ENCODE measurements around the gene MAN1C1.
A peak's percentile ranks its signal among the peaks of the same experiment; 100 is the strongest.

The MAN1C1 gene

DNA sequence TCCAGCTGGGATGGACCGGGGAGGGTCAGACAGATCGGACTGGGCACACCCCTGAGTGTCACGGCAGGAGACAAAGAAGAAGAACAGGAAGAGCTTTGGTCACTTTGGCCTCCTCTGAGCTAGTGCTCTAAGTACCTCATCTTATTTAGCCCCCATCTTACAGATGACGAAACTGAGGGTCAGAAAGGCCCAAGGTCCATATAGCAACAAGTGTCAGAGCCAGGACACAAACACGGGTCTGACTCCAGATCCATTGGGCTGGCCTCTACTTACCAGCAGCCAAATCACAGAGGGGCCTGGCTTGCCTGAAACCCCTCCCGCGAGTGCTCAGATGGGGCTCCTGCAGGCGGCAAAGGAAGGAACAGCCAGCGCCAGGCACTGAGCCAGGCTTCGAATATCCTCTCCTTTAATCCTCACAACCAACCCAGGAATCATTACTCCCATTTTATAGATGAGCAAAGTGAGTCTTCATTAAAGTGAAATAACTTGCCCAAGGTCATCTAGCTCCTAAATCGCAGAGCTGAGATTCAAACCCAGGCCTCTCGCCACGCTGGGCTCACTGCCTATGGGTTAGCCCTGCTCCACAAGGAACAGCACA is 157.7 kb downstream of the MAN1C1 start:
- no peak for DNase-seq

DNA sequence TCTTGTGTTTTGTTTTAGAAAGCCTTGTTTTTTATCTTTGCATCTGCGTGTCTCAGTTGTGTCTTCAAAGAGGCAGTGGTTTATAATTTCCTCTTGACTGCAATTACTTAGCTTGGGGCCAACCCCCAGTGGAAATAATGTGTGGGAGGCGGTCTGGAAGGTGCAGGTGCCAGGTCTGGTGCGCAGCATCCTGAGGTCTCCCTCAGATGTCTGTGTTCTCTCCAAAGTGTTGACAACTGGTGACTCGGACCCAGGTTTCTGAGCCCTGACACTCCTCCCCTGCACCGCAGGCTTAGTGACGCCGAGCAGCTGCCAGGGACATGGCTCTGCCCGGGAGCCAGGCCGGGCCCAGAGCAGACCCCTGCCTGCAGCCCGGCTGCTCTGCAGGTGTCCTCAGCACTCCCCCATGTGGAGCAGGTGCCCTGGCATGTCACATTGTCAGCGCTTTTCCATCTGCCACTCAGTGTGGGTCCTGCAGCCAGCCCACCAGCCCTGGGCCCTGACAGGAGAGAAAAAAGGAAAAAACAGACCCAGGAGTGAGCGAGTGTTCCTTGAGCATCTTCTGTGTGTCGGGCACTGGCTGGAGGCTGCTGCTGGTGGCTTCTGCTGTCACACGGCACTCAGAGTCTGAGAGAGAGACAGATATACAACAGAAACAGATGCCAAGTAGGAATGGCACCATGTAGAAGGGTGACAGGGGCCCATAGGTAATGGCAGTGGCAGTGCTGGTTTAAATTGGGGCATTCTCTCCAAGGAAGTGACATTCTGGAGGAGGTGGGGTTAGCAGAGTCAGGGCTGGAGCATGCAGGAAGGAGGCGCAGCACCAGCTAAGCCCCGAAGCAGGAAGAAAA is 158.6 kb downstream of the MAN1C1 start:
- no peak for DNase-seq

DNA sequence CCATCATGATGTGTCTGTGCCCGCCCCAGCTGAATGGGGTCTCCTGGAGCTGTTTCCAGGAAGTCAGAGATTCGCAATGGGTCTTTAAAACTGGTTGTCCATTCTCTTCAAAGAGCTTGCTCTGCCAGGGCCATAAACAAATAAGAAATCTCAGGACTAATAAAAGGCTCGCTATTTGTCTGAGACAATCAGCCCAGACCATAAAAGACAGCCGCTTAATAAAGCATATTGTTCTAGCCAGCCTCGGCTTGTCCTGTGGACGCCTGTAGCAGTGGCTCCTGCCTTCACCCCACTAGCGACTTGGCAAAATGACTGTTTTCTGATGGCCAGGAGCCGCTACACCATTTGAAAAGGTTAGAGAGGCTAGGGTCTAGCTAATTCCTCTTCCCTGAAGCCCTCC is 162.8 kb downstream of the MAN1C1 start:
- no peak for DNase-seq

DNA sequence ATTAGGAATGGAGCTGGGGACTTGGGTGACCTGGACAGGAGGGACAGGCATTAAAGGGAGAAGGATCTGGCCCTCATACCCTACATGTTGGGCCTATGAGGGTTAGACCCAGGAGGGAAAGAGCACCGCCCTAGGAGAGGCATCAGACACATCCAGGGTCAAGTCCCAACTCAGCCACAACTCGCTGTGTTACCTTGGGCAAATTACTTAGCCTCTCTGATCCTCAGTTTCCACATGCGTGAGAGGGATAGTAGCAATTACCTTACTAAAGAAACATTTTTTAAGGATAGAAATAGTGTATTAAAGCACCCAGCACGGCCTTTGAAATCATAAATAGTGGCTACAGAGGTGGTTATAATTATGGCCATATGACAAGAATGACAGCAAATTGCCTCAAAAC is 163.3 kb downstream of the MAN1C1 start:
- no peak for DNase-seq

DNA sequence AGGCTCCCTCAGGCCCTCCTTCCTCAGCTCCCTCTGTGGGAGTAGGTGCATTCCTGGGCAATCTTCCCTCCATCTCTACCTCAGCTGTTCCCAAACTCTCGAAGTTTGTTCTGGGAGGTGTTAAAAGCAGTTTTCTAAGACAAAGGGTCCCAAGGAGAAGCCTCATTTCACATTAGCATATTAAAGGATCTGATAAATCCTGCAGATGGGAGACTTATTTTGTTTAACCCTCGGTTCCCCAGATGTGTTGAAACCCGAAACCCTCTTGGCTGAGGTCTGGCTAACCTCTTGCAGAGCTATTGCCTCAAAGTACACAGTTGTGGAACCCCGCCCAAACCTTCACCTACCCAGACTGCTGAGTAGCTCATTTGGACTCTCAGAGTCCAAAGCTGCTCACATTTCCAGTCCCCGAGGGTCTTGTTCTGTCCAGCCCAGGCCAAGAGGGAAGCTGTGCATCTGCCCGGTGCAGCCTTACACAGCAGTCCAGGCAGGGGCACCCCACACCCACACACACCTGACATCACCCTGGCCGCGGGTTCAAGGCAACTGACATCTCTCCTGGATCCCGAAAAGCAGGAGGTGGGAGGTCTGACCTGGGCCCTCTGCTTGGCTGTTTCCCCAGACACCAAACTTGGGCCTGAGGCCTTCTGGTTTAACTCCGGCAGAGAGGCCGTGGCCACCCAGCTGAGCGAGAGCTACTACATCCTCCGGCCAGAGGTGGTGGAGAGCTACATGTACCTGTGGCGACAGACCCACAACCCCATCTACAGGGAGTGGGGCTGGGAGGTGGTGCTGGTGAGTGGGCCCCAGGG is 163.9 kb downstream of the MAN1C1 start:
- DNase-seq, result no peak

DNA sequence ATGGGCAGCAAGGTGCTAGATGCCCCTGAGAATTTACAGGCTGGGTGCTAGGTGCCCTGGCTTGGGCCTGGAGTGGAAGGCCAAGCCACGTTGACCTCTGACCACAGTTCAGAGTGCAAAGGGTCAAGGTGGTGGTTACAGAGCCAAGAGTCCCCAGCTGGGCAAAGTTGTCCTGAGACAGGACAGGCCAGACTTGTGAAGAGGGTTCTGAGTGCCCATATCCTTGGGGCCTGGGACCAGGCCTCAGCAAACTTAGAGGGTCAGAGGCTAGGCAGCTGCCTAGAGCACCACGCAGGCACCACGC is 164.5 kb downstream of the MAN1C1 start:
- no peak for DNase-seq

DNA sequence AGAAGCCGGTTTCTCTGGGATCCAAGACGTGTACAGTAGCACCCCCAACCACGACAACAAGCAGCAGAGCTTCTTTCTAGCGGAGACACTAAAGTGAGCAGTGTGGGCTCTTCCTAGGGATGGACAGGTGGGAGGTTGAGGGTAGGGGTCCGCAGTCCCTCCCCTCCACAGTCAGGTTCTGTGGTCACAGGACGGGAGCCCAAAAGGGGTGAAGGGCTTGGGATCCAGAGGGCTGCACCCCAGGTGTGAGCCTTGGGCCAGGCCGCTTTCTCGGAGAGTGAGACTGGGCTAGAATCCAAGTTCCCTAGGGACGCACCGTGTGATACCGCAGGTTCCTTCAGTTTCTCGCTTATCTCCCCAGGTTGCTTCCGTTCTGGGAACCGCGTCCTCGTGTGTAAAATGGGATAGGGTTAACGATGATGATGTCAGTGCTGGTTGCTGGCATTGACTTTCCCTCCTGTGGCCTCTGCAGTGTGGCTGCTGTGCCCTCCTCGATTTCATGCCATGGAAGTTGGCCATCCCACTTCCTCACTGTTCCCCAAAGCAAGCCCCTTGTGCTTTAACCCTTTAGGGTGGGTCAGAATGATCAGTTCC is 166.1 kb downstream of the MAN1C1 start:
- DNase-seq, result no peak

DNA sequence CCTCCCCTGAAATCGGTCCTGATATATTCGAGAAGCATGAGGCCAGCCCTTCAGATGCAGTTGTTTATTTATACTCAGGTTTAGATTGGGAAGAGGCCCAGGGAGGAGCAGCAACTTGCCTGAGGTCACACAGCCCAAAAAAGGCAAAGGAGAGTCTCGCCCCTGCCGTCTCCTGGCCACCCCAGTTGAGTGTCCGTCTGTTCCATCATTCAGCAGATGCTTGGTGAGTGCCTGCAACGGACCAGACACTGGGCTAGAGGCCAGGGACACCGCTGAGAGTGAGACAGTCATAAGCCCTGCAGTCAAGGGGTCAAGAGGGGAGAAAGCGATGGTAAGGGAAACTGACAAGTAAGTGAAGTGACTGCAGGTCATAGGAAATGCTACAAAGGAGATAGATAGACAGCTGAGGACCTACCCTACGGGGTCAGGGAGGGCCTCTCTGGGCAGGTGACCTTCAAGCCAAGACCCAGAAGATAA is 168.0 kb downstream of the MAN1C1 start:
- no peak for DNase-seq

DNA sequence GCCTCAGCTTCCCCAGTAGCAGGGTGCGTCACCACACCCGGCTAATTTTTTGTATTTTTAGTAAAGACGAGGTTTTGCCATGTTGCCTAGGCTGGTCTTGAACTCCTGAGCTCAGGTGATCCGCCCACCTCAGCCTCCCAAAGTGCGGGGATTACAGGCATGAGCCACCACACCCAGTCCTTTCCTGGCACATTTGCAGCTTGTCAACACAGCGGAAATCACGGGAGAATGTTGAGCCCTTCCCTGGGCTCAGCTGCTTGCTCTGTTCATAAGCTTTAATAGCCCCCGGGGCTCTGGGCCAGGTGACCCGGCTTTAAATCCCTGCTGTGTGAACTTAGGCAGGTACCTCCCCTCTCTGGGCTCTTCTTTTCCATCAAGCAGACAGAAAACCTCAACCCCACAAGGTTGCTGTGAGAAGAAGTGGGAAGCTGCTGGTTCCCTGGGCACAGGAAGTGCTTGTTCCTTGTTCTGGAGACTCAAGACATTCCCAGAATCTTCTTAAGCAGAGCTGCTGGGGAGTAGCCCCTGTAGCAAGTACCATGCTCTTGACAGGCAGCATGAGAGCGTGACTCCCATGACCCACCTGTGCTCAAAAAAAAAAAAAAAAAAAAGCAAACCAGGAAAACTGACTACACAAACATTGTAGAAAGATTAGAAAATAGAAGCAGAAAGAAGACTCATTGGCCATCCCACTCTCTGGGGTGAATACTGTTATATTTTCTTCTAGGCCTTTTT is 168.9 kb downstream of the MAN1C1 start:
- no peak for DNase-seq

DNA sequence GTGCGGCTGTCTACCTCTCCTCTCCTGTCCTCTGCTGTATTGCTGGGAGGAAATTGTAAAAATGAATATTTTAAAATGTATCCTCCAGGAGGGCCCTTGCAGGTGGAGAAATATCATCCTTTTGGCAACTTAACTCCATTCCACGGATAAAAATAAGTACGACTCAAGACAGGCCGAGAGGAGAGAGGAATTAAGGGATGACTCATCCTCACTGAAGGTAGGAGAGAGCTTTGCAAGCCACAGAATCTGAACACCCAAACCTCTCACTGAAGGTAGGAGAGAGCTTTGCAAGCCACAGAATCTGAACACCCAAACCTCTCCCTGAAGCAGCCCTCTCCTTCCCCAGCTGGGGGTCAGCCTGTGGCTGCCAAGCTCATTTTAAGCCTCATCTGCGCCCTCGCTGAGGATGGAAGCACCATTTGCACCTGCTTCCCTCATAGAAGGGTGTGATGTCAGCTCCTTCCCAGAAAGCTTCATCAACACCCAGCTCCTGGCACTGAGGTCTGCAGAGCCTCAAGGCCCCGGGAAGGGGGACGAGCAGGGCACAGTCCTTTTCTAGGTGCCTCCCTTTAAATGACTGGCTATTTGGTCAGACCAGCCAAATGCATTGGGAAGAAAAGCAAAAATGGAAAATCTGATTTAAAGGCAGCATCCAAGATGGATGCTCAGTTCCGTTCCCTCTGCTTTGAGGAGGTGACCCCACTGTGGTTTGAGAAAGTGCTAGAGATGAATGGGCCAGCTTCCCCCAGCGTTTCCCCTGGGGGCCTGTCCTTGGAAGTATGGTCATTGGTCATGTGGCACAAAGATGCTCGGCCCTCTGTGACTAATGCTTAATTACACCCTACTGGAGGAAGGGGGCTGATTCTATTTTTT is 170.5 kb downstream of the MAN1C1 start:
- DNase-seq, result peak in 2 of 56 donors; percentile 46 to 47

DNA sequence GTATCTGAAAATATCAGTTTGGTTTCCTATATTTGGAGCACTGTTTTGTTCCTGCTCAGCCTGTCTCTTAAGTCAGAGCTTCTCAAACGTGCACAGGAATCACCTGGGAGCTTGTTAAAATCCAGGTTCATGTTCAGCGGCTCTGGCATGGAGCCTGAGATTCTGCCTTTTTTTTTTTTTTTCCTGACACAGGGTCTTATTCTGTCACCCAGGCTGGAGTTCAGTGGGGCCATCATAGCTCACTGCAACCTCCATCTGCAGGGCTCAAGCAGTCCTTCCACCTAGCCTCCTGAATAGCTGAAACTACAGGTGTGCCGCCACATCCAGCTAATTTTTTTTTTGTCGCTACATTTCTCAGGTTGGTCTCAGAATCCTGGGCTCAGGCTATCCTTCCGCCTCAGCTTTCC is 171.2 kb downstream of the MAN1C1 start:
- DNase-seq, result no peak

DNA sequence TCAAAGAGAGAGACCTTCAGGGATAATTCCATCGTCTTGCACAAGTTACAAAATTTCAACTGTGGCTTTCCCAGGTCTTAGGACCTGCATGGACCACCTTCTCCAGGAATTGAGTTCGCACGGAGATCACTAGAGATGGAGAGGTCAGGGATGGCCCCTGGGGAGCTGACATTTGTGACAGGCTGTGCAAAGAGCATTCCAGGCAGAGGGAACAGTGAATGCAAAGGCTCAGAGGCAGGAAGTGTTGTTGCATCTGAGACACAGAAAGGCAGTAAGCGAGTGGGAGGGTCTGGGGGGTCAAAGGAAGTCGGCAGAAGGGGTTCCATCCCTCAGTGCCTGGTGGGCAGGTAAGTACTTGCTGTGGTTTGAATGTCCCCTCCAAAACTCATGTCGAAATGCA is 173.9 kb downstream of the MAN1C1 start:
- no peak for DNase-seq

DNA sequence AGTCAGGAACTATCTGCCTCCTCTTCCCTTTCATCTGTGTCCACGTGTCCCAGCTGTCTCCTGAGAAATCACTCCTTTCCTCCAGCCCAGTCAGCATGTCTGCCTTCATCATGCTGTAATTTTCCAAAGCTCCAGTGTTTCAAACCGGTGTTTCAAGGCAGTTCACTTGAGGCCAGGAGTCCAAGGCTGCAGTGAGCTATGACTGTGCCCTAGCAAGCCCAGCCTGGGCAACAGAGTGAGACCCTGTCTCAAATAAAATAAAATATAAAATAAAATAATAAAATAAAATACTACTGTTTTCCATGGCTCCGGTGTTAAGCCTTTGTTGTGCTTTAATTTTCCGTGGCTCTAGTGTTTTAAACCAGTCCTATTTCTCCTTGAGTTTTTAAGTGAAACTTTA is 175.5 kb downstream of the MAN1C1 start:
- no peak for DNase-seq

DNA sequence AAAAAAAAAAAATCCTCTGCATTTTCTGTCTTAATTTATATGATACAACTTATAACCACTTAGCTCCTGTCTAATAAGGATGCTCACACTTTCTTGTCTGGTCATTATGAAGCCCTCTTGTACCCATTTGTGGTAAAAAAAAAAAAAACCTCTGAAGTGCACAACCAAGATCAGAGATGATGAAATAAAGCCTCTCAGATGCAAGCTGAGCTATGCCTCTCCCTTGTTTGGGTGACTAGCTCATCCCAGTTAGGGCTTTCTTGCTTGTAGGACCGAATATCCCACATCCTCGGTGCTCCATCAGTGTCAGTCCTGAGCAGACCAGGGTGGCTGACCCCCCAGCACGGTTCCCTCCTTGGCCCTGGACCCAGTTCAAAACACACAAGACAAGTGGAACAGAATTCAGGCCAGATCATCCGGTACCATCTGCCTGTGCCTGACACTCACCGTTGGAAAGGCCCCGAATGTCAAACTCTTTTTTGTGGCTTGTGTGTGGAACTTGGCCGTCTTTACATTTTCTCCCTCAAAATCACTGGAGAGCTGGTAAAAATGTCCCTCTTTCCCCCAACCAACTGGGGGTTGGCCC is 177.1 kb downstream of the MAN1C1 start:
- DNase-seq, result no peak

DNA sequence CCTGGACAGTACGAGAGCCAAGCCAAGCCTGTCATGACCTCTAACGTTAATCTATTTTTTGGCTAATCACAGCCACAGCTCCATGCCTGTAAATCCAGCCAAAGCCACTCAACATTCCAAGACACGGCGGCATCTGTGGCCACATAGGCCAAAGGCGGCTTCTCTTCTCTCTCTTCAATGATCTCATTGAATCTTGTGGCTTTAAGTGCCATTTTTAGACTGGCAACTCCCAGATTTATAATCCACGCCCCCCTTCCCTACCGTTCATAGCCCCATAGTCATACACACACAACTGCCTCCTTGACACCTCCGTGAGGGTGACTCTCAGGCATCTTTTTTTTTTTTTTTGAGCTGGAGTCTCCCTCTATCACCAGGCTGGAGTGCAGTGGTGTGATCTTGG is 177.7 kb downstream of the MAN1C1 start:
- no peak for DNase-seq

DNA sequence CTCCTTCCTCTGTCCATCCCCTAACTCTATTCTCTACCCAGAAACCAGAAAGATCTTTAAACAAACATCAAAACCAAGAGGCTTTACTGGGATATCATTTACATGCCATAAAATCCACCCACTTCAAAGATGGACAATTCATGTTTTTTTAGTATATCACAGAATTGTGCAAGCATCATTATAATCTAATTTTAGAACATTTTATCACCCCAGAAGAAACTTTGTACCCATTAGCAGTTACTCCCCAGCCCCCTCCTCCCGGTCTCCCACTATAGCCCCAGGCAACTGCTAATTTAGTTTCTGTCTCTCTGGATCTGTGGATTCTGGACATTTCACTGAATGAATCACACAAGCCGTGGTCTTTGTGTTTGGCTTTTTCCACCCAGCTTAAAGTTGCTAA is 178.6 kb downstream of the MAN1C1 start:
- no peak for DNase-seq

DNA sequence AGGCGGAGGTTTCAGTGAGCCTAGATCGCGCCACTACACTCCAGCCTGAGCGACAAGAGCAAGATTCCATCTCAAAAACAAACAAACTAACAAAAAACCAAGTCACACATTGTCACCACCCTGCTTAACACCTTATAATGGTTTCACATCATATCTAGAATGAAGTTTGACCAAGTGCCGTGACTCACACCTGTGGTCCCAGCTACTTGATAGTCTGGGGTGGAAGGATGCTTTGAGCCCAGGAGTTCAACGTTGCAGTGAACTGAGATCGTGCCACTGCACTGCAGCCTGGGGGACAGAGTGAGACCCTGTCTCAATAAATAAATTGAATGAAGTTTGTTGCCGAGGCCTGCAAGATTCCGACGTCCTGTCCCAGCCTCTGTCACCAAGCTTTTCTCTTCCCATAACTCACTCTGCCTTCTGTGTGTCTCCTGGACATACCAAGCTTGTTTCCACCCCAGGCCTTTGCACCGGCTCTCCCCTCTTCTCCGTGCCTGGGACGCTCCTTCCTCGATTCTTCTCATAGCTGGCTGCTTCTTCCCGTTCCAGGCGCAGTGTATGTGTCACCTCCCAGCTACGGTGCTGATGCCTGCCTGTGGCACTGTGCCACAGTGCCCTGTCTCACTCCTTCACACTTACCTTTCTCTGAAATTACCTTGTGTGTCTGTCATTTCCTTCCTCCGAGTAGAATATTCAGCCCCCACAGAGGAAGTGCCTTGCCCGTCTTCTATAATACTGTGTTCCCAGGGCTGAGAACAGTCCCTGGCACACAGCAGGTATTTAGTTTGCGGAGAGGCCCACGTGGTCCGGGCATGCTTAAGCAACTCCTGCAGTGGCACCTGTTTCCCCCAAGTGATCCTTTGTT is 179.6 kb downstream of the MAN1C1 start:
- peak in 5 of 56 donors; percentile 27 to 54 (median 44) for DNase-seq

DNA sequence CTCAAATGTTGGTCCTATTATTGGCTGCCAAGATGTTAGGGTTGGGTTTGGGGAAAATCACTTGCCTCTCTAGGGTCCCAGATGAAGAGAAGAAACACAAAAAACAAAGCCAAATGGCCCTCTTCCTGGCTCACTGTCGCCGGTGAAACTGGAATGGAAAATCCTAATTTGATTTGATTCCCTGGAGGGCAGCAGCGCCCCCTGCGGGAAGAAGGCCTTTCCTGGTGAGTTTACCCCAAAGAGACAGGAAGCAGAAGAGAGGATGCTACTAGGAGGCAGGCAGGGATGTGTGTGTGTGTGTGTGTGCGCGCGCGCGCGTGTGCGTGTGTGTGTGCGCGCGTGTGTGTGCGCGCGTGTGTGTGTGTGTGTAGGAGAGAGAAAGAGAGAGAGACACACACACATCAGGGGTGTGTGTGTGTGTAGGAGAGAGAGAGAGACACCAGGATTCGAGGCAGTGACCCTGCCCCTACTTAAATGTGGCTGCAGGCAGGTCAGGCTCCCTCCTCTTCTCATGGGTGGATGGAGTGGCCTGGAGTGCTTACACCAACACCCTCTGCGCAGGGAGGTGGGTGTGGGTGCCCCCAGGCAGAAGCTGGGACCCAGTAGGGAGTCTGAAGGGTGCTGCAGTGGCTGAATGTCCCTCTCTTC is 180.3 kb downstream of the MAN1C1 start:
- peak in 52 of 56 donors; percentile 8 to 87 (median 46) for DNase-seq

Measured in amygdala (tissue), 56 donors.